SK-N-MC (cell line): ENCODE measurements around the gene ALDH5A1.

ENCODE experiments used
- EZH2 ChIP-seq: fragments of 200-600 bp; sonication (generic); IDR thresholded peaks from one replicate; pipeline ENCODE4 v1.6.1; 2017; ENCODE audit warnings: antibody characterized with exemption
- POLR2AphosphoS5 ChIP-seq: IDR thresholded peaks from 2 replicates; pipeline ENCODE4 v1.6.1; 2012; ENCODE audit warnings: mild to moderate bottlenecking, low read depth, low read length, borderline replicate concordance

DNA sequence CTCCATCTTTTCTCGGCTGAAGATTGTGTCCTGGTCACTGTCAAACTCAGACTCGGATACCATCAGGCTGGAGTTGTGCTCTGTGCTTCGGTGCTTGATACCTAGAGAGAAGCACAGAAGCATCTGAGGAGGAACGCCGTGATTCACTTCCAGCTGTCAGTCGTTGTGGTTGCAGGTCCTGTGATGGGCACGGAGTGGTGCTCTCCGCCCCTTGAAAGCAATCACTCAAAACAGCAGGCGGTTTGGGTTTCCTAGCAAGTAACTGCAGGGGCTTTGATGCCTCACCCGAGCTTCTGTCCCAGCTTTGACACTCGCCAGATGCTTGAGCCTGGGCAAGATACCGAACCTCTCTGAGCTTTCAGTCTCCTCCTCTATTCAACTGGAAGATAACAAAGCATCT, 52.5 kb downstream of the ALDH5A1 start:
- TF ChIP-seq POLR2AphosphoS5: no peak
- TF ChIP-seq EZH2: no peak
